Measurements from ENCODE around the gene FBLN7.

The FBLN7 gene

GRCh38 chr2:112175958-112176573, 37.9 kb downstream of the FBLN7 start:
- TF ChIP-seq, protein P1, sequence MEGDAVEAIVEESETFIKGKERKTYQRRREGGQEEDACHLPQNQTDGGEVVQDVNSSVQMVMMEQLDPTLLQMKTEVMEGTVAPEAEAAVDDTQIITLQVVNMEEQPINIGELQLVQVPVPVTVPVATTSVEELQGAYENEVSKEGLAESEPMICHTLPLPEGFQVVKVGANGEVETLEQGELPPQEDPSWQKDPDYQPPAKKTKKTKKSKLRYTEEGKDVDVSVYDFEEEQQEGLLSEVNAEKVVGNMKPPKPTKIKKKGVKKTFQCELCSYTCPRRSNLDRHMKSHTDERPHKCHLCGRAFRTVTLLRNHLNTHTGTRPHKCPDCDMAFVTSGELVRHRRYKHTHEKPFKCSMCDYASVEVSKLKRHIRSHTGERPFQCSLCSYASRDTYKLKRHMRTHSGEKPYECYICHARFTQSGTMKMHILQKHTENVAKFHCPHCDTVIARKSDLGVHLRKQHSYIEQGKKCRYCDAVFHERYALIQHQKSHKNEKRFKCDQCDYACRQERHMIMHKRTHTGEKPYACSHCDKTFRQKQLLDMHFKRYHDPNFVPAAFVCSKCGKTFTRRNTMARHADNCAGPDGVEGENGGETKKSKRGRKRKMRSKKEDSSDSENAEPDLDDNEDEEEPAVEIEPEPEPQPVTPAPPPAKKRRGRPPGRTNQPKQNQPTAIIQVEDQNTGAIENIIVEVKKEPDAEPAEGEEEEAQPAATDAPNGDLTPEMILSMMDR (IDR thresholded peaks at IDR 0.05; ENCODE audit: borderline replicate concordance, control extremely low read depth, extremely low read depth, insufficient read depth, missing control alignments) = no peak
- in situ Hi-C loops (cut with MboI; ENCODE audit: low sequenced_read_pairs, unreplicated experiment) = no loop called here

DNA sequence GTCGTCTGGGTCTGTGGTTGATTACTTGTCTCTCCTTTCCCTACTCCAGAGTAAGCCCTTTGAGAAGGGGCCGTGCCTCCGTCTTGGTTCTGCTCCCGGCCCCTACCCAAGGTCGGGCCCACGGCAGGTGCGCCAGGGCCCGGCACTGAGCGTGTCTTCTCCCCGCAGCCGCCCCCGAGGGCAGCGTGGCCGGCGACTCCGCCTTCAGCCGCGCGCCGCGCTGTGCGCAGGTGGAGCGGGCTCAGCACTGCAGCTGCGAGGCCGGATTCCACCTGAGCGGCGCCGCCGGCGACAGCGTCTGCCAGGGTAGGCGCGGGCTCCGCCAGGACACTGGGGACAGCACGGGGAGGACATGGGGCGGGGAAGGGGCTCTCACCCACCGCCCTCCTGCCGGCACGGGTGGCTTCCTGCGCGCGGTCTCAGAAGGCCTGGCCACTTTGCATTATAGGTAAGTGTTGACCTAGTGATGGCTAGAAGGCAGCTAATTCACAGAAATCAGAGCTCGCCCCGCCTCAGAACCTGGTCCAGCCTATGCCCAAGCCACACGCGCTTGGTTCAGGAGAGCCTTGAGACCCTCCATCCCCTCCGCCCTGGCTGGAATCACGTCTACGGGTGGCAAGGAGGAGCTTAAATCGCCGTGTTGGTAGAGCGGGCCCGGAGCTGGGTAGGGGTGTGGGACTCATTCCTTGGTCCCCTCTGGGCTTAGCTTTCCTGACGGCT, 43.5 kb downstream of the FBLN7 start:
- TF ChIP-seq, protein P1 (IDR thresholded peaks at IDR 0.05; ENCODE audit: borderline replicate concordance, control extremely low read depth, extremely low read depth, insufficient read depth, missing control alignments) = no peak
- in situ Hi-C loops (cut with MboI; ENCODE audit: low sequenced_read_pairs, unreplicated experiment) = no loop called here
- DNase-seq (ENCODE audit: low spot score) = no peak

More at GRCh38 chr2:112175958-112176573, 37.9 kb downstream of the FBLN7 start:
- no peak for DNase-seq (ENCODE audit: low spot score)

DNA sequence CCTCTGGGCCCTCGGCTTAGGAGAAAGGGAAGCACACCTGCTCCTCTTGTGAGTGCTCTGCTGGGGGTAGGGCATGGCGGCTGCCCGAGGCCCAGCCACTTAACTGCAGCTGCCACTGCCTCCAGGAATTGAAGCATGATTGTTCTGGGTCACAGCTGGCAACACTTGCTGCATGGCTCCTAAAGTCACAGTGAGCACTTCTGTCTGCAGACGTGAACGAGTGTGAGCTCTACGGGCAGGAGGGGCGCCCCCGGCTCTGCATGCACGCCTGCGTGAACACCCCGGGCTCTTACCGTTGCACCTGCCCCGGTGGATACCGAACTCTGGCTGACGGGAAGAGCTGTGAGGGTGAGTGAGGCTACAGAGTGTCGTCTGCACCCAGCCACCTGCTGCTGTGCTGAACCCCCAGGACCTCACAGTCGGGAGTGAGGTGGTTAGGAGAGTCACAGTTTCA, 44.4 kb downstream of the FBLN7 start:
- in situ Hi-C loops (cut with MboI; ENCODE audit: low sequenced_read_pairs, unreplicated experiment) = no loop called here
- no peak for DNase-seq (ENCODE audit: low spot score)
- TF ChIP-seq, protein P1 (IDR thresholded peaks at IDR 0.05; ENCODE audit: borderline replicate concordance, control extremely low read depth, extremely low read depth, insufficient read depth, missing control alignments) = no peak

GRCh38 chr2:112183327-112184025, 45.3 kb downstream of the FBLN7 start:
- in situ Hi-C loops (cut with MboI; ENCODE audit: low sequenced_read_pairs, unreplicated experiment) = no loop called here
- DNase-seq (ENCODE audit: low spot score) = no peak

DNA sequence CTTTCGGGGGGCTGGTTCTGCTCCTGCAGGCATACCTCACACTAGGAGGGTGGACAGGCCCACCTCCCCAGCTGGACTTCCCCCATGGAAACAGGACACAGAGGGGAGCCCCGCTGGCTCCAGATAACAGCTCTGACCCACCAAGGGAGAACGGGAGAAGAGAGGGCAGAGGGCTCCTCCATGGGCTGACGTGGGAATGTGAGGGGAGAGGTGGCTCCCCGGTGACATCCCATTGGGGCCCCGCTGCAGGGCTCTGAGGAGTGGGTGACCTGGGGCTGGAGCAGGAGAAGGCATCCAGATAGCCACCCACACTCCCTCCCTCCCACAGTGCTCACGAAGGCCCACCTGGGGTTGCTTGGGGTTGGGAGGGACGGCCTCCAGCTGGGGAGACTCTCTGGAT, 45.9 kb downstream of the FBLN7 start:
- in situ Hi-C loops (cut with MboI; ENCODE audit: low sequenced_read_pairs, unreplicated experiment) = no loop called here
- DNase-seq (ENCODE audit: low spot score) = no peak
- TF ChIP-seq, protein P1 (IDR thresholded peaks at IDR 0.05; ENCODE audit: borderline replicate concordance, control extremely low read depth, extremely low read depth, insufficient read depth, missing control alignments) = no peak

More at GRCh38 chr2:112183327-112184025, 45.3 kb downstream of the FBLN7 start:
- TF ChIP-seq, protein P1 (IDR thresholded peaks at IDR 0.05; ENCODE audit: borderline replicate concordance, control extremely low read depth, extremely low read depth, insufficient read depth, missing control alignments) = no peak

DNA sequence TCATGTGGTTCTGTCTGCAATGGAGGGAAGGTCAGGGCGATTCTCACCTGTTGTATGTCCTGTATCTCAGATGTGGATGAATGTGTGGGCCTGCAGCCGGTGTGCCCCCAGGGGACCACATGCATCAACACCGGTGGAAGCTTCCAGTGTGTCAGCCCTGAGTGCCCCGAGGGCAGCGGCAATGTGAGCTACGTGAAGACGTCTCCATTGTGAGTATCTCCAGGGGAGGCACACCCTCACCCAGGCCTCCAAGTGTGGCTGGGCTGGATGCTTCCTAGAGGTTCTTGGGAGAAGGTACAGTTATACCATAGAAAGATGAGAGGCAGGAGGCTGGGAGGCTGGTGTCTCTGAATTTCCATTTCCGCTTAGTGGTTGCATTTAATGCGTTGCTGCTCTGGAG, 46.9 kb downstream of the FBLN7 start:
- in situ Hi-C loops (cut with MboI; ENCODE audit: low sequenced_read_pairs, unreplicated experiment) = no loop called here
- TF ChIP-seq, protein P1 (IDR thresholded peaks at IDR 0.05; ENCODE audit: borderline replicate concordance, control extremely low read depth, extremely low read depth, insufficient read depth, missing control alignments) = no peak

More for the DNA sequence above, 46.9 kb downstream of the FBLN7 start:
- no peak for DNase-seq (ENCODE audit: low spot score)

All from GM13976 (cell line).